ENCODE results near the gene C21orf58.
"Not testable (repeated sequence)": the region's sequence is repeated elsewhere in the genome, so short reads cannot be mapped to it uniquely, and the experiment has no call there.

Gene C21orf58

GRCh38 chr21:46323710-46324389 is at the start of gene C21orf58, which contains the start of gene PCNT:
TSS of gene C21orf58 (minus strand) at chr21:46323870. CDS start at chr21:46322738, 1,132 bp downstream.
TSS of gene PCNT (plus strand) at chr21:46324156. CDS start at chr21:46324229, 73 bp downstream.
- peak; percentile 64 to 98 (median 94) for DNase-seq

- not testable (repeated sequence) for DNase-seq
Observed at GRCh38 chr21:46372947-46373346, 49.3 kb upstream of the C21orf58 start.

DNA sequence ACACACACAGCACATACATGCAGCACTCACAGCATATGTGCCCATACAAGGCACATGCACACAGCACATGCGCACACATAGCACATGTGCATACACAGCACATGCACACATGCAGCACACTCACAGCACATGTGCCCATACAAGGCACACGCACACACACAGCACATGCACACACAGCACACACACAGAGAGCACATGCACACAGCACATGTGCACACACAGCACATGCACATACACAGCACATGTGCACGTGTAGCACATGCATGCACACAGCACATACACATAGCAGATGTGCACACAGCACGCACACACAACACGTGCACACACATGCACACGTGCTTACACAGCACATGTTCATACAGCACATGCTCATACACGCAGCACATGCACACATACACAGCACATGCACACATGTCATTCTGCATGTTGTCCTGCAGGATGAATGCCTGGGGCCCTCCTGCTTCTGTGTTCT is 48.4 kb upstream of the C21orf58 start:
- DNase-seq, result no peak

GRCh38 chr21:46371204-46372013 is 47.7 kb upstream of the C21orf58 start:
- no peak for DNase-seq

DNA sequence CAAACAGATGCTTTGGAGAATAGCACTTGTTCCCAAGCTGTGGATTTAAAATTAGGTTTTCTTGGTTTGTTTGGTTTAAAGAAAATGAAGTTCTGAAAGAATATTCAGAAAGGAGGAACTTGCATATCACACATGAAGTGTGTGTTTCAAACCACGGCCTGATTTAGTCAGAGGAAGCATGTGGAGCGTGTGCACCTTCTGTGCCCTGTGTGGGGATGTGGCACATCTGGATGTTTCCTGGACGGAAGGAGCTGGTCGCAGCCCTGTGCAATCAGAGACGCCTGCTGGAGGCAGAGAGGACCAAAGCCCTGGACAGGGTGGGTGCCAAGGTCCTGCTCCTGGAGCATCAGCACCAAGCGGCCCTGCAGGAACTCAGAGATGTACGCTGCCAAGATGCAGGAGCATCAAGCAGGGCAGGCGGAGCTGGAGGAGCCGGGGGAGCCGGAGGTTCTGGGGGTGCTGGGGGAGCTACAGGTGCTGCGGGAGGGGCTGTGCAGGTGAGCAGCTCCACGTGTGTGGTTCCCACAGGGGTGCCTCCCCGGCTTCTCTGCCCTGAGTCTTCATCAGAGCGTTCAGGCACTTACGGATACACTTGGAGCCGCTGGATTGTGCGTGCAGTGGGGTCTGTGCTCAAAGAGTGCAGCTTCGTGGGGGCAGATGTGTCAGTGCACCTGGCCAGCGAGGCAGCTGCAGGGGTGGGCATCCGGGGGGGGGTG is 46.0 kb upstream of the C21orf58 start:
- DNase-seq, result no peak

- DNase-seq, result no peak
Observed at GRCh38 chr21:46368533-46369285, 45.0 kb upstream of the C21orf58 start.

DNA sequence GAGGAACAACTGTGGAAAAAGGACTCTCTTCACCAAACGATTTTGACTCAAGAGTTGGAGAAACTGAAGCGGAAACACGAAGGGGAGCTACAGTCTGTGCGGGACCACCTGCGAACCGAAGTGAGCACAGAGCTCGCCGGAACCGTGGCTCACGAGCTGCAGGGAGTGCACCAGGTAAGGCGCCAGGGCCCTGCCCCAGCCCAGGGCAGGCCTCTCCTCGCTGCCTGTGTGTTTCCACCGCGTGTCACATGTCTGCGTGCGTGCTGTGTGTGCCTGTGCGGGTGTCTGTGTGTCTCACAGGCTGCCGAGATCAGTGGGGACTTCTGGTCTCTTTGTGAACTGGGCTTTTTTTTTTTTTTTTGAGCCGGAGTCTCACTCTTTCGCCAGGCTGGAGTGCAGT is 43.3 kb upstream of the C21orf58 start:
- no peak for DNase-seq

- no peak for DNase-seq
Observed at GRCh38 chr21:46366561-46366960, 42.9 kb upstream of the C21orf58 start.

DNA sequence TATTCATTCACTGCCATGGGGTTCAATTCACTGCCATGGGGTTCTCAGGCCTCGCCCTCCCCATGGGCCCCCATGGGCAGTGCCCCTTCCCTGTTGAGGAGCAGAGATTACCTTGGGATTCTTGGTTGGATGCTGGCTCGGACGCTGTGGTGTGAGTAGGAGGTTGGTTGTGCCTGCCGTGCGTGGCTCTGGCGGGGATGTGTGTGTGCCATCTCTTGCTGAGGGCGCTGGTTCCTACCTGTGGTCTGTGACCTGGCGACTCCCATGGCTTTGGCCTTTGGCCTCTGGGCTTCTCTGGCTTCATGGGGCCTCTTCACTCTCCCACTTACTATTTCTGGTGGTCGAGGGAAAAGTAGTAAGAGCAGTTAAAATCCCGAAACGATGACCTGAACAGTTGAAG is 42.4 kb upstream of the C21orf58 start:
- DNase-seq, result no peak

- DNase-seq, result no peak
Observed at GRCh38 chr21:46363698-46364097, 40.0 kb upstream of the C21orf58 start.

GRCh38 chr21:46362946-46363345 is 39.3 kb upstream of the C21orf58 start:
- no peak for DNase-seq

GRCh38 chr21:46361935-46362334 is 38.3 kb upstream of the C21orf58 start:
- no peak for DNase-seq

GRCh38 chr21:46361176-46361575 is 37.5 kb upstream of the C21orf58 start:
- no peak for DNase-seq

DNA sequence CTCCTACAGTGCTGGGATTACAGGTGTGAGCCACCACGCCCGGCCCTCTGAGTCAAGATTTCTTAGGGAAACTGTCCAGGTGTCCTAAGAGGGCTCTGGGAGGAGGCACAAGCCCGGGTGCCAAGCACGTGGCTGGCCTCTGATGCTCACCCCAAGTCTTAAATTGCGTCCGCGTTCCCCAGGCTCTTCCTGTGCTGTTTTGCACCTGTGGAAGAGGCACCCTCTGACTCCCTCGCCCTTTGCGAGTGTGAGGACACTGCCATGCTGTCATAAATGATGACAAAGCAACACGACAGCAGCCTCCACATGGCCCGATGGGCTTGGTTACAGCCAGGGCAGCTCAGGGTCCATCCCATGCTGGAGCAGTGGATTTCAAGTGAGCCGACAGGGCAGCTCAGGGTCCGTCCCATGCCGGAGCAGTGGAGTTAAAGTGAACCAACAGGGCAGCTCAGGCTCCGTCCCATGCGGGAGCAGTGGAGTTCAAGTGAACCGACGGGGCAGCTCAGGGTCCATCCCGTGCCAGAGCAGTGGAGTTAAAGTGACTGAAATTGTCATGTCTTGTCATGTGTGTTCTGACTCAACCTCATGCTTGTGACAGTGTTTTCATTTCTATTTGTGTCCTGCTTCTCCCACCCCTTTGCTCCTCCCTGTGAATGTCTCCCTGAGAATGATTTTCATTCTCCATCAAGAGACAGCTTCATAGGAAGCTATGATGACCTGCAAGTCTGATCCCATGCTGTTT is 34.2 kb upstream of the C21orf58 start:
- DNase-seq, result no peak

- DNase-seq, result no peak
Observed at GRCh38 chr21:46357335-46357604, 33.6 kb upstream of the C21orf58 start.

DNA sequence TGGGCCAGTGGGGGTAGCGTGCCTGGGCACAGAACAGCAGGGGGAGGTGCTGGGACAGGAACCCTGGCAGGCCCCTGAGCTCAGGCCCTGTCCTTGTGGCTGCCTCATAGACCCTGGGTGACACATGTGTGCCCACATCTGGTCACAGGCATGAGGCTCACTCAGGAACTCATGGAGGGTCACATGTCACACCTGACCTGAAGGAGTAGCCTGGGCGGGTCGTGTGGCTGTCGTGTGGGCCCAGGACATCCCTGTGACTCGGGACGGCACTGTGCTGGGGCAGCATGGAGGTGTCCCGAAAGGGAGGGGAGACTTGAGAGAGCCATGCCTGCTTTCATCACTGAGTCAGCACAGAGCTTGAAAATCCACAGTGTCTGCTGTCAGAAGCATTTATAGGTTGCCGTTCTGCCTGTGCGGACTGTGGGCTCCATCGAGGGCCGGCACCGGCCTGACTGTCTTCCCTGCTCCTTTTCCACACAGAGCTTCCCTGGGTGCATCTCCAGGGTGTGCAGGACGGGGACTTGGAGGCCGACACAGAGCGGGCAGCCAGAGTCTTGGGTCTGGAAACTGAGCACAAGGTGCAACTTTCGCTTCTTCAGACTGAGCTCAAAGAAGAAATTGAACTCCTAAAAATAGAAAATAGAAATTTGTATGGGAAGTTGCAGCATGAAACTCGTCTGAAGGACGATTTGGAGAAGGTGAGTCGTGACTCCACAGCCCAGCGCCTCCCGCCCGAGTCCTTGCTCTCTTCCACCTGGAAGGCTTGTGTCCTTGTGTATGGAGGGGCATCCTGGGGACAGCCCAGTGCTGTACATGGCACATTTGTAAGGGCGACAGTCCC is 33.0 kb upstream of the C21orf58 start:
- DNase-seq, result no peak

DNA sequence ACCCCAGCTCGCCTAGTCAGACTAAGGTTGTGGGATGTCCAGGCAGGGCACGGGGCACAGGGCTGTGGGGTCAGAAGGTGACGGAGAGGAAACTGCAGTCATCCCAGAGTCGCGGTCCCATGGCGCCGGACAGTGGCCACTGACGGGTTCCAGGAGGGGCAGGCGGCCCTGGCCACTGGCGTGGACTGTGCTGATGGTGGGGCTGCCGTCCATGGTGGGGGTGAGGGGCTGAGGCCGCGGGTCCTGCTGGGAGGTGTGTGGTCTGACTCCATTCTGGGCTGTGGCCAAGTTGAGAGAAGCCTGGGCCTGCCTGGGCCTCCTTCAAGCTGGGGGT is 32.3 kb upstream of the C21orf58 start:
- DNase-seq, result no peak

DNA sequence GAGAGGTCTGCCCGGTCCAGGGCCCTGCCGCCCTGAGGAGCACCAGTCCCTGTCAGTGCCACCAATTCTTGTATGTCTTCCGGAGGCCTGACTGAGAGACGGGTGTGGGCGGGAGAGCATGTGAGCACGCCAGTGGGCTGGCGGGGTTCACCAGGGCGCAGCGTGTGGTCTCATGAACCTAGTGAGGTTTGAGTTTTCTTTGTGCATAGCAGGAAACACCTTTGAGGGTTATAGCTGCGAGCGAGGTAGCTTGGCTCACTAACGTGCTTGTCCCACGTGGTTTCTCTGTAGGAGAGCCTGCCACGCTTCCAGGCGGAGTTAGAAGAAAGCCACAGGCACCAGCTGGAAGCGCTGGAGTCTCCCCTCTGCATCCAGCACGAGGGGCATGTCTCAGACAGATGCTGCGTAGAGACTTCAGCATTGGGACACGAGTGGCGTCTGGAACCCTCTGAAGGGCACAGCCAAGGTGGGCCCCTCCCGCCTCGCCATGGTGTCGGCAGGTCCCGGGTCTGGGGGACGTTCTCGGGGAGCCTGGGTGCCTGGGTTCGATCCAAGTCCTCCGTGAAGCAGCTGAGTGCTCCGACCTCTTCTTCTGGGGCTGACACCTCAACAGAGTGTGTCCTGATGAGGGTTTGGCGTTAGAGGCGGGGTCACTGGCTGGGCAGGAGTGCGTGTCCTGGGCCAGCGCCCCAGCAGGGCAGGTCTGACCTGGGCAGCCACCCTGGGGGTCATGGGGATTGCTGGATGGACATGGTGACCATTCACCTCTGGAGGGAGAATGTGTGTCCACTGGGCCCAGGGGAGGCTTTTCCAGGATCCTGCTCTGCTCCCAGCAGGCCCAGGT is 31.7 kb upstream of the C21orf58 start:
- no peak for DNase-seq

- no peak for DNase-seq
Observed at GRCh38 chr21:46354518-46354917, 30.8 kb upstream of the C21orf58 start.

All from amygdala (tissue), 56 donors.